Esophagus squamous epithelium (tissue), 4 donors: ENCODE measurements around the gene RANGAP1.

ENCODE experiments used
- POLR2A ChIP-seq, 4 donors: fragments of 450-650 bp; IDR thresholded peaks; one replicate each; pipeline ENCODE4 v1.6.1; 2017; ENCODE audit warnings: antibody characterized with exemption in 4 of 4, mild to moderate bottlenecking in 4 of 4, moderate library complexity in 3 of 4
- TF ChIP-seq, protein P1 (sequence below), 6 experiments: fragments of 450-650 bp in 4 of 6; fragments of 200-600 bp in 2 of 6; sonication (generic) in 2 of 6; IDR thresholded peaks; one replicate each; pipeline ENCODE4 v1.5.1; 2016 to 2019; ENCODE audit warnings: antibody characterized with exemption in 6 of 6, mild to moderate bottlenecking in 4 of 6, moderate library complexity in 4 of 6

DNA sequence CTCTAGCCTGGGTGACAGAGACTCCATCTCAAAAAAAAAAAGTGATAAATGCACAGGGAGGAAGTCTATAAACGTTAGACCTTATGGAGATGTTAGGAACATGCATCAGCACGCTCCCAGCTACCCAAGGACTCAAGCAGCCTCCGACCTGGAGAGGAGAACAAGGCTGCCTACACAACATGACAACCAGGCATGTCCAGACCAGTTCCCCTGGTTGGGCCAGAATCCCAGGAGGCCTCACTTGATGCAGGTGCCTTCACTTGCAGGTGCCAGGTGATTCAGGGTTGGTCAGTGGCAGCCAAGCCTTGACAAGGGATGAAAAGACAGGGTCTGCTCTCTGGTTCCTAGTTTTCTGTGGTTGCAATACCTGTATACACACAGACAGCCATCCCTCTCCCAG is 5.9 kb downstream of the RANGAP1 start:
- TF ChIP-seq POLR2A (IDR thresholded peaks at IDR 0.05), result no peak
- TF ChIP-seq, protein P1, sequence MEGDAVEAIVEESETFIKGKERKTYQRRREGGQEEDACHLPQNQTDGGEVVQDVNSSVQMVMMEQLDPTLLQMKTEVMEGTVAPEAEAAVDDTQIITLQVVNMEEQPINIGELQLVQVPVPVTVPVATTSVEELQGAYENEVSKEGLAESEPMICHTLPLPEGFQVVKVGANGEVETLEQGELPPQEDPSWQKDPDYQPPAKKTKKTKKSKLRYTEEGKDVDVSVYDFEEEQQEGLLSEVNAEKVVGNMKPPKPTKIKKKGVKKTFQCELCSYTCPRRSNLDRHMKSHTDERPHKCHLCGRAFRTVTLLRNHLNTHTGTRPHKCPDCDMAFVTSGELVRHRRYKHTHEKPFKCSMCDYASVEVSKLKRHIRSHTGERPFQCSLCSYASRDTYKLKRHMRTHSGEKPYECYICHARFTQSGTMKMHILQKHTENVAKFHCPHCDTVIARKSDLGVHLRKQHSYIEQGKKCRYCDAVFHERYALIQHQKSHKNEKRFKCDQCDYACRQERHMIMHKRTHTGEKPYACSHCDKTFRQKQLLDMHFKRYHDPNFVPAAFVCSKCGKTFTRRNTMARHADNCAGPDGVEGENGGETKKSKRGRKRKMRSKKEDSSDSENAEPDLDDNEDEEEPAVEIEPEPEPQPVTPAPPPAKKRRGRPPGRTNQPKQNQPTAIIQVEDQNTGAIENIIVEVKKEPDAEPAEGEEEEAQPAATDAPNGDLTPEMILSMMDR (IDR thresholded peaks at IDR 0.05), result no peak
